ENCODE data around the gene WDR54.
"Not testable (repeated sequence)": the region's sequence is repeated elsewhere in the genome, so short reads cannot be mapped to it uniquely, and the experiment has no call there.

Gene WDR54

DNA sequence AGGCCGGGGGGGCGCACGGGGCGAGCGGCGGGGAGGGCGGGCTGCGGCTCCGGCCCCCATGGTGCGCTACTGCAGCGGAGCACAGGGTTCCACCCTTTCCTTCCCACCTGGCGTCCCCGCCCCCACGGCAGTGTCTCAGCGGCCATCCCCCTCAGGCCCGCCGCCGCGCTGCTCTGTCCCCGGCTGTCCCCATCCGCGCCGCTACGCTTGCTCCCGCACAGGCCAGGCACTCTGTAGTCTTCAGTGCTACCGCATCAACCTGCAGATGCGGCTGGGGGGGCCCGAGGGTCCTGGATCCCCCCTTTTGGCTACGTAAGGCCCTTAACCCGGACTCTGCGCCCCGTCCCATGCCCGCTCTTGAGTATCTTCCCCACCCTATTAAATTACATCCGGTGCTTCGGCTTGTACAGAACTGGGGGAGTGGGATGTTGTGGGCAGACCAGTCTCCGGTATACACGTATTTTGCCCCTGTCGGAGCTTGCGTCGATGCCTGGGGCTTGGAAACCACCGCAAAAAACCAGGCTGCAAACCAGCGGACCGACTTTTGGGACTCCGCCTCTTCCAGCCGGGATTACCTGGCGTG is 36.1 kb downstream of the WDR54 start:
- peaks cover 17% of the 10 kb centered on the region for H3K36me3 ChIP-seq (replicated peaks)
- H3K27ac ChIP-seq = peak overlapping the region; percentile 79
- no peaks in the 10 kb centered on the region for H3K27me3 ChIP-seq (replicated peaks)
- H3K4me3 ChIP-seq (ENCODE audit: low read depth, low read length) = peak overlapping the region; percentile 74
- TF ChIP-seq, protein P1, sequence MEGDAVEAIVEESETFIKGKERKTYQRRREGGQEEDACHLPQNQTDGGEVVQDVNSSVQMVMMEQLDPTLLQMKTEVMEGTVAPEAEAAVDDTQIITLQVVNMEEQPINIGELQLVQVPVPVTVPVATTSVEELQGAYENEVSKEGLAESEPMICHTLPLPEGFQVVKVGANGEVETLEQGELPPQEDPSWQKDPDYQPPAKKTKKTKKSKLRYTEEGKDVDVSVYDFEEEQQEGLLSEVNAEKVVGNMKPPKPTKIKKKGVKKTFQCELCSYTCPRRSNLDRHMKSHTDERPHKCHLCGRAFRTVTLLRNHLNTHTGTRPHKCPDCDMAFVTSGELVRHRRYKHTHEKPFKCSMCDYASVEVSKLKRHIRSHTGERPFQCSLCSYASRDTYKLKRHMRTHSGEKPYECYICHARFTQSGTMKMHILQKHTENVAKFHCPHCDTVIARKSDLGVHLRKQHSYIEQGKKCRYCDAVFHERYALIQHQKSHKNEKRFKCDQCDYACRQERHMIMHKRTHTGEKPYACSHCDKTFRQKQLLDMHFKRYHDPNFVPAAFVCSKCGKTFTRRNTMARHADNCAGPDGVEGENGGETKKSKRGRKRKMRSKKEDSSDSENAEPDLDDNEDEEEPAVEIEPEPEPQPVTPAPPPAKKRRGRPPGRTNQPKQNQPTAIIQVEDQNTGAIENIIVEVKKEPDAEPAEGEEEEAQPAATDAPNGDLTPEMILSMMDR (IDR thresholded peaks at IDR 0.05; ENCODE audit: low read depth, low read length, missing control alignments) = no peak
- DNase-seq = no peak
- in situ Hi-C loops (cut with HindIII; ENCODE audit: low pct_ligation_motif_present, low sequenced_read_pairs) = no loop called here

DNA sequence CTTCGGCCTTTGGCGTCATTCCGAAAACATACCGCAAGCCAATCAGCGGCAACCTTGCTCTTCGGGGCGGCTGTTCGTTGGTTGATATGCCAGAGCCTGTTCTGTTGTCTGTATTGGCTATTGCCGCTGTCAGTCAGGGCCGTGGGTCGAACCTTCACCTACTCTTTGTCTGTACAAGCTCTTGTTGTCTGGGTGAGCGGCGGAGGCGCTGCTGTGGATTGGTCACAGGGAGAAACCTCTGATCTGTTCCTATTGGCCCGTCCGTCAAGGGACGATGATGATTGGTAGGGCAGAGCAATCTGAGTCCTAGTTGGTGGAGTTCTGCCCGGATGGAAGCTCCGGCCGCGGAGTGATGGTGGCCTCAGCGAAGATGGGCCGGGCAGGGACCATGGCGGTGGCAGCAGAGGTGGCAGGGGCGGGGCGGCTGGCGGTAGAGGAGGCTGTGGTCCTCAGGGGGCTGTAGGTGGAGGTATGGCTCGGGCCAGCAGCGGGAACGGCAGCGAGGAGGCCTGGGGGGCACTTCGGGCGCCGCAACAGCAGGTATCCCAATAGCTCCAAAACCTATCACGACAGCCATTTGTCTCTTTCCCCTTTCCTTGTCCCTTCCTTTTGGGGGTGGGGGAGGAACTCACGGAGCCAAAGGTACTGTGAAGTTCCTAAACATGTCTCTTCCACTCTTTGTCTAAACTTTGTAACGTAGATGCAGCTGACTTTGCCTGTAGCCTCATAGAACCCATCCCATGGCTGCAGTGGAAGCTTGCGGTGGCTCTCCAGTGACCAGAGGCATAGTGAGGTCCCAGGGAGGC is 36.8 kb downstream of the WDR54 start, which contains the start of gene WBP1:
Gene WBP1, plus strand, starts transcription at position 307 of the 806 bp plus-strand sequence. Its CDS starts 165 bp downstream, at position 472.
- TF ChIP-seq, protein P1 (IDR thresholded peaks at IDR 0.05; ENCODE audit: low read depth, low read length, missing control alignments) = no peak
- peak within 1 kb of the TSS; percentile 86 for H3K4me3 ChIP-seq (ENCODE audit: low read depth, low read length)
- in situ Hi-C loops (cut with HindIII; ENCODE audit: low pct_ligation_motif_present, low sequenced_read_pairs) = no loop called here

DNA sequence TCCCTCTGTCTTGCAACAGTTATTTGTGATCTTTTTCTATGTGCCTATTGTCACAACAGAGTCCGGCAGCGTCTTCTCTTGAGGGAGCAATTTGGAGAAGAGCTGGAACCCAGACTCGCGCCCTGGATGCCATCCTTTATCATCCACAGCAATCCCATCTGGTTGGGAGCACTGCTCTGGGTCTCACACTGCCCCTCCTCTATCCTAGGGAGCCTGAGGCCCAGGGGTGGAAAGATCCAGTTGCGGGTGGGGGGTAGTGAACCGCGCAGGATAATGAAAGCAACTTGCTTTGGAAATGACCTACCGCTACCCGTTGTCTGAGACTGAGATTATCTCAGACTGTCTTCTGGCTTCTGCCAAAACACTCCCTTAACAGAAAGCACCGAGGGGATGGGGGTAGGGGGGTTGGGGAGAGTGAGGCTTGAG is 37.4 kb downstream of the WDR54 start:
- Histone ChIP-seq H3K4me3 (ENCODE audit: low read depth, low read length) (peak overlapping the region; percentile 86), H3K36me3 (replicated peaks) (peaks cover 24% of the 10 kb centered on the region), H3K27me3 (replicated peaks) (no peaks in the 10 kb centered on the region), H3K27ac (peak overlapping the region; percentile 61)
- TF ChIP-seq, protein P1 (IDR thresholded peaks at IDR 0.05; ENCODE audit: low read depth, low read length, missing control alignments) = no peak
- no peak for DNase-seq
- in situ Hi-C loops (cut with HindIII; ENCODE audit: low pct_ligation_motif_present, low sequenced_read_pairs) = no loop called here

More for the DNA sequence above, 36.8 kb downstream of the WDR54 start, which contains the start of gene WBP1:
- Histone ChIP-seq H3K27ac (peak within 1 kb of the TSS; percentile 79), H3K27me3 (replicated peaks) (no peaks in the 10 kb centered on the region), H3K36me3 (replicated peaks) (peaks cover 24% of the 10 kb centered on the region)
- peak; percentile 100 for DNase-seq

DNA sequence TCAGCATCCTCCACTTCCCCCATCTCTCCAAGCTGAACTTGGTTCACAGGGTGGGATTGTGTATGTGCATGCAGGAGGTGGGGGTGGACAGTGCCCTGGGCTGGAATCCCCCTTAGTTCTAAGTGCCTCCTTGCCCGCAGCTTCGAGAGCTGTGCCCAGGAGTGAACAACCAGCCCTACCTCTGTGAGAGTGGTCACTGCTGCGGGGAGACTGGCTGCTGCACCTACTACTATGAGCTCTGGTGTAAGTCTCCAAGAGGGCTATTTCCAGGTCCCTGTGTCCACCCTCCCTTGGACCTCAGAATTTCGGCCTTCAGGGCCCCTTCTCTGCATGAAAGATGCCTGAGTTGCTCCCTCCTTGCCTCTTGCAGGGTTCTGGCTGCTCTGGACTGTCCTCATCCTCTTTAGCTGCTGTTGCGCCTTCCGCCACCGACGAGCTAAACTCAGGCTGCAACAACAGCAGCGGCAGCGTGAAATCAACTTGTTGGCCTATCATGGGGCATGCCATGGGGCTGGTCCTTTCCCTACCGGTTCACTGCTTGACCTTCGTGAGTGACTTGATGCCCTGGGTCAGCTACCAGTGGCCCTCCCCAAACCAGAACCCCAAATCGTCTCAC is 38.1 kb downstream of the WDR54 start:
- peak overlapping the region; percentile 86 for H3K4me3 ChIP-seq (ENCODE audit: low read depth, low read length)
- H3K27ac ChIP-seq; DNase-seq; H3K27me3 ChIP-seq (replicated peaks); in situ Hi-C loops (cut with HindIII; ENCODE audit: low pct_ligation_motif_present, low sequenced_read_pairs): not testable (repeated sequence)
- peaks cover 24% of the 10 kb centered on the region for H3K36me3 ChIP-seq (replicated peaks)

DNA sequence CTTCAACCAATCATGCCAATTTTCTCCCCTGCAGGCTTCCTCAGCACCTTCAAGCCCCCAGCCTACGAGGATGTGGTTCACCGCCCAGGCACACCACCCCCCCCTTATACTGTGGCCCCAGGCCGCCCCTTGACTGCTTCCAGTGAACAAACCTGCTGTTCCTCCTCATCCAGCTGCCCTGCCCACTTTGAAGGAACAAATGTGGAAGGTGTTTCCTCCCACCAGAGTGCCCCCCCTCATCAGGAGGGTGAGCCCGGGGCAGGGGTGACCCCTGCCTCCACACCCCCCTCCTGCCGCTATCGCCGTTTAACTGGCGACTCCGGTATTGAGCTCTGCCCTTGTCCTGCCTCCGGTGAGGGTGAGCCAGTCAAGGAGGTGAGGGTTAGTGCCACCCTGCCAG is 38.7 kb downstream of the WDR54 start:
- in situ Hi-C loops (cut with HindIII; ENCODE audit: low pct_ligation_motif_present, low sequenced_read_pairs); H3K4me3 ChIP-seq (ENCODE audit: low read depth, low read length); H3K27ac ChIP-seq; DNase-seq; H3K27me3 ChIP-seq (replicated peaks): not testable (repeated sequence)
- peaks cover 24% of the 10 kb centered on the region for H3K36me3 ChIP-seq (replicated peaks)

DNA sequence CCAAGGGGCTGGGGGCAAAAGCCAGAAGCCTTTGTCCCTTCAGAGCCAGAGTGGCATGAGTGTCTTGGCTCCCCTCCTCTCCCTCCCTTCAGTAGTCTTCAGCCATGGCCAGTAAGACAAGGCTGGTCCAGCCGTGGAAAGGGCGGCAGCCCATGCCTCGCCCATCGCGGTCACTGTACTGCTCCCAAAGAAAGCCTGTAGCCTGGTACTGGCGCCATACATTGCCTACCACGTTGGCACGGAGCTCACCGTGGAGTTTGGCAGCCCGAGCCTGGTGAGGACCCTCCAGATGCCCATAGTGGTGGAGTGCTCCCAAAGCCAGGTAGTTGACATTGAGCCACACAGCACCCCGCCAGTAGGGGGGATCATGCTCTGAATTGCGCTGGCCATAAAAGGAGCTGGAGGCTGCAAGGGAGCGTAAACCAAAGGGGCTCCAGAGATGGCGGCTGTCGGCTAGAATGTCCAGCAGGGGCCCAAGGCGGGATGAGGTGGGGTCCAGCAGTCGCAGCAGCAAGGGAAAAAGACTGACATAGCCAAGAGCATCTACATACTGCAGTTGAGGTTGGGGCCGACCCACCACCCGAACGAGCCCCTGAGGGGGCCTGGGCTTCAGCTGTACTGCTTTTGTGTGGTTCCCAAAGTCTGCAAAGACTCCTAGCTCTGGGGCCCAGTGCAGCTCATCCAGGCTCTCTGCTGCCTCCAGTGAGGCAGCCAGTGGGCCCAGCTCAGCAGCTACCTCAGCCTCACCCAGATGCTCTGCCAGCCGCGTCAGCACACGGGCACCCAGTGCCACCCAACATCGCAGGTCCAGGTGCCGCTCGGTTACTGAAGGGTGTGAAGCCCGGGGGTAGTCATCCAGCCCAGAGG is 39.9 kb downstream of the WDR54 start:
- in situ Hi-C loops (cut with HindIII; ENCODE audit: low pct_ligation_motif_present, low sequenced_read_pairs) = no loop called here
- DNase-seq = no peak
- no peak overlapping the region for H3K27ac ChIP-seq
- H3K27me3 ChIP-seq (replicated peaks) = no peaks in the 10 kb centered on the region
- H3K36me3 ChIP-seq (replicated peaks) = peaks cover 24% of the 10 kb centered on the region
- TF ChIP-seq, protein P1 (IDR thresholded peaks at IDR 0.05; ENCODE audit: low read depth, low read length, missing control alignments) = peak; percentile 46
- no peak overlapping the region for H3K4me3 ChIP-seq (ENCODE audit: low read depth, low read length)
